Measurements from ENCODE around the gene GPR89B.
"Not testable (repeated sequence)": the region's sequence is repeated elsewhere in the genome, so short reads cannot be mapped to it uniquely, and the experiment has no call there.

Gene GPR89B

GRCh38 chr1:147928236-147929132 is at the start of gene GPR89B:
GPR89B (plus strand) TSS chr1:147928420; CDS start chr1:147928537, 117 bp downstream.
- DNase-seq (ENCODE audit: low spot score in 2 of 2) = peak; percentile 72 to 87
- H3K27ac Mint-ChIP-seq, H3K36me3 Mint-ChIP-seq, H3K27me3 Mint-ChIP-seq, H3K9me3 Mint-ChIP-seq: not testable (repeated sequence)
- peak within 1 kb of the TSS; percentile 85 for H3K4me3 Mint-ChIP-seq
- H3K4me1 Mint-ChIP-seq = peaks cover 22% of the 10 kb centered on the region
- peak; percentile 99 for ATAC-seq (ENCODE audit: low read depth)

DNA sequence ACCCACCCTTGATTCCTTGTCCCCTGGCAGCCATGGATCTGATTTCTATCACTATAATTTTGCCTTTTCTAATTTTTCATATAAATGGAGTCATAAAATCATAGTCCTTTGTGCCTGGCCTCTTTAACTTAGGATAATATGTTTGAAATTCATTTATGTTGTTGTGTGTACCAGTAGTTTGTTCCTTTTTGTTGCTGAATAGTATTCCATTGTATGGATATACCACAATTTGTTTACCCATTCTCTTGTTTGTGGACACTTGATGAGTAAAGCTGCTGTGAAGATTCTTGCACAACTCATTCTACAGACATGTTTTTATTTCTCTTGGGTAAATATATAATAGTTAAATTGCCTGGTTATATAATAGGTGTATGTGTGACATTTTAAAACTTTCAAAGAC is 48.3 kb upstream of the GPR89B start:
- peaks cover 1% of the 10 kb centered on the region for H3K36me3 Mint-ChIP-seq
- H3K27me3 Mint-ChIP-seq = peaks cover 14% of the 10 kb centered on the region

GRCh38 chr1:147882535-147882934 is 45.7 kb upstream of the GPR89B start:
- Mint-ChIP-seq H3K27me3 (peaks cover 13% of the 10 kb centered on the region), H3K36me3 (peaks cover 1% of the 10 kb centered on the region), H3K4me1 (no peaks in the 10 kb centered on the region), H3K9me3 (peaks cover 5% of the 10 kb centered on the region), H3K27ac (no peak overlapping the region), H3K4me3 (no peak overlapping the region)
- ATAC-seq (ENCODE audit: low read depth) (no peak), DNase-seq (ENCODE audit: low spot score in 2 of 2) (no peak)

More for the DNA sequence above, 48.3 kb upstream of the GPR89B start:
- Mint-ChIP-seq H3K4me3 (no peak overlapping the region), H3K9me3 (peaks cover 5% of the 10 kb centered on the region), H3K4me1 (no peaks in the 10 kb centered on the region), H3K27ac (no peak overlapping the region)
- DNase-seq (ENCODE audit: low spot score in 2 of 2) (no peak), ATAC-seq (ENCODE audit: low read depth) (no peak)

DNA sequence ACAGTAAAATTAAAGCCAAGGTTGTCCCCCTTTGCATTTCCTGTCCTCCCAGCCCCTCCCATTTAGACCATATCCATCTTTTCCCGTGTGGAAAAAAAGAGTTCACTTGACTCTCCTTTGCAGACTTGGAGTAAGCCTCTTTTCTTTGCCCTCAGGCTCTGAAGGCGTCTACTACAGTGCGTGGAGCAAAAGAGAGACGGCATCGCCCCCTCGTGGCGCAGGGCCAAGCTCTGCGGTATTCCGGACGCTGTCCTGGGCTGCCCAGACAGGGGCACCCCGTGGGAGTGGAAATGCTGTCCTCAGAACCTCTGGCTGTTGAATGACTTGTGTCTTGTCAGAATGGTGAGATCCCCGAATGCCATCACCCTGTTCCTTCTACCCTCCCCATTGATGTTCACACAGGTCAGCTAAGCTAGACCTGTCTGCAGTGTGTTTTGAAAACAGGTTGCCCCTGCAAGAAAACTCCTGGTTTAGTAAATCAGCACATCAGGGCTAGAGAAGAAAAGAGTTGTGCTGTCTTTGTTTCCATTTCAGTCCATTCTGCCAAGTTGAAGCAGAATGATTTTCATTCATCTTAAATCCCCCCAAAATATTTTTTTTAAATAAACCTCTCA is 37.9 kb upstream of the GPR89B start:
- no peak overlapping the region for H3K27ac Mint-ChIP-seq
- H3K27me3 Mint-ChIP-seq = peaks cover 3% of the 10 kb centered on the region
- H3K36me3 Mint-ChIP-seq = no peaks in the 10 kb centered on the region
- H3K4me3 Mint-ChIP-seq = no peak overlapping the region
- peak; percentile 49 to 64 for DNase-seq (ENCODE audit: low spot score in 2 of 2)
- peak; percentile 85 for ATAC-seq (ENCODE audit: low read depth)
- peaks cover 7% of the 10 kb centered on the region for H3K4me1 Mint-ChIP-seq
- no peaks in the 10 kb centered on the region for H3K9me3 Mint-ChIP-seq

GRCh38 chr1:147891088-147891487 is 37.1 kb upstream of the GPR89B start:
- H3K27ac Mint-ChIP-seq = no peak overlapping the region
- ATAC-seq (ENCODE audit: low read depth) = no peak
- H3K4me3 Mint-ChIP-seq = no peak overlapping the region
- no peak for DNase-seq (ENCODE audit: low spot score in 2 of 2)
- H3K27me3 Mint-ChIP-seq = peaks cover 3% of the 10 kb centered on the region
- H3K4me1 Mint-ChIP-seq = peaks cover 7% of the 10 kb centered on the region
- H3K9me3 Mint-ChIP-seq = no peaks in the 10 kb centered on the region
- H3K36me3 Mint-ChIP-seq = no peaks in the 10 kb centered on the region

DNA sequence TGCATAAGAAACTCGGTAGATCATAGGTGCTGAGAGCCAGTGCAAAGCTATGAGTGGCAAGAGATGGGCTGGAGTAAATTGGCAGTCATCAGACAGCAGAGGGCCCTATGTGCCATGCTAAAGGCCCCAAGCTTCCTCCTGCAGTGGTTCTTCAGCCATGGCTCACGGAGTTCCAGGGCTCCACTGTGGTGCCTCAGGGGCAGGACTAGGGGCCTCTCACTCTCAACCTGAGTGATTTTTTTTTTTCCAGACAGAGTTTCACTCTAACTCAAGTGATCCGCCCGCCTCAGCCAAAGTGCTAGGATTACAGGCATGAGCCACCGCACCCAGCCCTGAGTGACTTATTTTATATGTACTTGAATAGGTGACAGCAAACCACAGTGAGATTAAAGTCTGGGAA is 36.0 kb upstream of the GPR89B start:
- ATAC-seq (ENCODE audit: low read depth) = peak; percentile 42
- Mint-ChIP-seq H3K9me3 (no peaks in the 10 kb centered on the region), H3K4me1 (peaks cover 7% of the 10 kb centered on the region), H3K27ac (no peak overlapping the region), H3K27me3 (peaks cover 3% of the 10 kb centered on the region), H3K4me3 (no peak overlapping the region), H3K36me3 (no peaks in the 10 kb centered on the region)
- no peak for DNase-seq (ENCODE audit: low spot score in 2 of 2)

GRCh38 chr1:147892731-147893214 is 35.4 kb upstream of the GPR89B start:
- peaks cover 7% of the 10 kb centered on the region for H3K4me1 Mint-ChIP-seq
- DNase-seq (ENCODE audit: low spot score in 2 of 2) = peak in 1 of 2 donors; percentile 29
- ATAC-seq (ENCODE audit: low read depth) = no peak
- H3K36me3 Mint-ChIP-seq = no peaks in the 10 kb centered on the region
- no peak overlapping the region for H3K27ac Mint-ChIP-seq
- H3K4me3 Mint-ChIP-seq = no peak overlapping the region
- H3K27me3 Mint-ChIP-seq = peaks cover 3% of the 10 kb centered on the region
- no peaks in the 10 kb centered on the region for H3K9me3 Mint-ChIP-seq

GRCh38 chr1:147895123-147895522 is 33.1 kb upstream of the GPR89B start:
- Mint-ChIP-seq H3K4me3 (no peak overlapping the region), H3K4me1 (peaks cover 6% of the 10 kb centered on the region), H3K36me3 (no peaks in the 10 kb centered on the region), H3K27me3 (peaks cover 7% of the 10 kb centered on the region), H3K27ac (no peak overlapping the region), H3K9me3 (no peaks in the 10 kb centered on the region)
- DNase-seq (ENCODE audit: low spot score in 2 of 2) = no peak
- no peak for ATAC-seq (ENCODE audit: low read depth)

- Mint-ChIP-seq H3K9me3 (no peaks in the 10 kb centered on the region), H3K27ac (no peak overlapping the region), H3K4me3 (no peak overlapping the region), H3K27me3 (peaks cover 10% of the 10 kb centered on the region), H3K36me3 (no peaks in the 10 kb centered on the region), H3K4me1 (peaks cover 2% of the 10 kb centered on the region)
- ATAC-seq (ENCODE audit: low read depth) = no peak
- no peak for DNase-seq (ENCODE audit: low spot score in 2 of 2)
These were observed 31.0 kb upstream of the GPR89B start for GRCh38 chr1:147897029-147897752.

DNA sequence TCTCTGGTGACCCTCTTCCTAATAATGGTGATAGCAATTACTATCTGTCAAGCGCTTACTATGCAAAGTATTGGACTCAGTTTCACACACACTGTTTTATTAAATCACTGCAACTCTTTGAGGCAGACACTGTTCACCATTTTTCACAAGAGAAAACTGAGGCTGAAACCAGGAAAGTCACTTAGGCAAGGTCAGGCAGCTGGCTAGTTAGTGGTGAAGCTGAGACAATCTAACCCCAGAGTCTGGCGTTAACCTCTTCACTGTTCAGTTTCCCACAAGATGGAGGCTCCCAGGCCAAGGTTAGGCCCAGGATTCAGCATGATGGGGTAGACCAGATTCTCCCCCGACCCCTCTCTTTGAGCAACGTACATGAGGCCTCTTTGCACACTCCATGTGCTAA is 30.4 kb upstream of the GPR89B start:
- no peak for DNase-seq (ENCODE audit: low spot score in 2 of 2)
- no peak for ATAC-seq (ENCODE audit: low read depth)

DNA sequence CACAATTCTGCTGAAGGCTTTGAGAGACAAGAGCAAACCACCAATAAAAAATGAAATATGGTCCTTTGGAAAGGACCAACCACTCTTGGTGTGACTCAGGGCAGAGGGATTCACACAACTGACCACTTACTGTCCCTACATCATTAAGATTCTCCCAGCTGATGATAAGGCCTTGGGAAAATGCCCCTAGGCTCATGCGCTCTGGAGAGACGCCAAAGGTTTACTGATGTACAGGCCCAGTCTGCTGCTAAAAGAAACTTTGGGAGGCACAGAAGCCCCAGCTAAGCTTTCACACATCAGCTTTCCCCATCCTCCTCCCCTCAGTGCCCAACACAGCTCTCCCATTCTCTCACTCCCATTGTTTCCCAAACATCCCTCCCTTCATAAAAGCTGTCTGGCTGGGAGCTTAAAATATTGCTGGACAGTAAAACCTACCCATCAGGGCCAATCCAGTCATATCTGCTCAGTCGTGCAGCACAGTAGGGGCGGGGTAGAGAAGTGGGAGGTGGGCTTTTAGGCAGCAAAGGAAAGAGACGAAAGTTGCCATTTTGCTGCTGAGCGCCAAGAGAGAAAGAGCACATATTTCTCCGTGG is 25.9 kb upstream of the GPR89B start, which contains the start of gene GJA8:
Gene GJA8, plus strand, starts transcription at position 543 of the 593 bp plus-strand sequence. CDS start 5,161 bp downstream, outside the sequence.
- Mint-ChIP-seq H3K27me3 (peaks cover 7% of the 10 kb centered on the region), H3K9me3 (no peaks in the 10 kb centered on the region), H3K36me3 (no peaks in the 10 kb centered on the region), H3K4me3 (no peak within 1 kb of the TSS), H3K27ac (no peak within 1 kb of the TSS), H3K4me1 (no peaks in the 10 kb centered on the region)
- DNase-seq (ENCODE audit: low spot score in 2 of 2) (no peak), ATAC-seq (ENCODE audit: low read depth) (no peak)

More for the DNA sequence above, 30.4 kb upstream of the GPR89B start:
- Mint-ChIP-seq H3K9me3 (no peaks in the 10 kb centered on the region), H3K4me3 (no peak overlapping the region), H3K36me3 (no peaks in the 10 kb centered on the region), H3K27me3 (peaks cover 10% of the 10 kb centered on the region), H3K27ac (no peak overlapping the region), H3K4me1 (no peaks in the 10 kb centered on the region)

- no peaks in the 10 kb centered on the region for H3K36me3 Mint-ChIP-seq
- no peaks in the 10 kb centered on the region for H3K9me3 Mint-ChIP-seq
- no peaks in the 10 kb centered on the region for H3K4me1 Mint-ChIP-seq
- no peak overlapping the region for H3K27ac Mint-ChIP-seq
- no peak for ATAC-seq (ENCODE audit: low read depth)
- peaks cover 6% of the 10 kb centered on the region for H3K27me3 Mint-ChIP-seq
- H3K4me3 Mint-ChIP-seq = no peak overlapping the region
- DNase-seq (ENCODE audit: low spot score in 2 of 2) = no peak
These were observed 23.5 kb upstream of the GPR89B start for GRCh38 chr1:147904726-147905125.

- Mint-ChIP-seq H3K27ac (no peak overlapping the region), H3K4me1 (no peaks in the 10 kb centered on the region), H3K4me3 (no peak overlapping the region), H3K9me3 (no peaks in the 10 kb centered on the region), H3K27me3 (peaks cover 3% of the 10 kb centered on the region), H3K36me3 (no peaks in the 10 kb centered on the region)
- no peak for DNase-seq (ENCODE audit: low spot score in 2 of 2)
- ATAC-seq (ENCODE audit: low read depth) = no peak
These were observed 20.3 kb upstream of the GPR89B start for GRCh38 chr1:147907786-147908509.

All from memory B cell (primary cell).